ENCODE data around the gene TRIM52.
"Not testable (repeated sequence)": the region's sequence is repeated elsewhere in the genome, so short reads cannot be mapped to it uniquely, and the experiment has no call there.

Gene TRIM52

DNA sequence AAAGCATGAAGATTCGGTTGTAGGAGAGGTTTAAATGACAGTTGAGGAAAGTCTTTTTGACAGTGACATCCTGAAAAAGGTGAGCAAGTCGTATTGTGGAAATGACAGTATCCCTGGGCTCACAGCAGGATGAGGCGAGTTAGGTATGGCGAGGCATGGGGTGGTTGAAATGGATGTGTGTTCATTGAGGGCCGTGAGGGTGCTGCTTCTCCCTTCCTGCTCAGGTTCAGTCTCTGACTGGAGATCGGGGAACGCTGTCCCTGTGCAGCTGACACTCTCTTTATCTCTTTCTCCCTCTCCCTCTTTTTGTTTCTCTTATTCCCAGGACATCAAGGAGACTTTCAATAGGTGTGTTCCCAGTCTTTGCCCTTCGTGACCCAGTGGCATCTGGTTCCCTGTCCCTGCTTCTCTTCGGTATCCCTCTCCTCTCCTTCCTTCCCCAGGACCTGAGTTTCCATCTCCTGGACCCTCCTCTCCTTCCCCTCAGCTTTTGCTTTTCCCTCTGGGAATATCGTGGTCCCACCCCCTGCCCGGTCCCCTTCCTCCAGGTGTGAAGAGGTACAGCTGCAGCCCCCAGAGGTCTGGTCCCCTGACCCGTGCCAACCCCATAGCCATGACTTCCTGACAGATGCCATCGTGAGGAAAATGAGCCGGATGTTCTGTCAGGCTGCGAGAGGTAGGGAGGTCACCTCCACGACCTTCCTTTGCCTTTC lies 27.7 kb downstream of the TRIM52 start:
- no peak for DNase-seq

DNA sequence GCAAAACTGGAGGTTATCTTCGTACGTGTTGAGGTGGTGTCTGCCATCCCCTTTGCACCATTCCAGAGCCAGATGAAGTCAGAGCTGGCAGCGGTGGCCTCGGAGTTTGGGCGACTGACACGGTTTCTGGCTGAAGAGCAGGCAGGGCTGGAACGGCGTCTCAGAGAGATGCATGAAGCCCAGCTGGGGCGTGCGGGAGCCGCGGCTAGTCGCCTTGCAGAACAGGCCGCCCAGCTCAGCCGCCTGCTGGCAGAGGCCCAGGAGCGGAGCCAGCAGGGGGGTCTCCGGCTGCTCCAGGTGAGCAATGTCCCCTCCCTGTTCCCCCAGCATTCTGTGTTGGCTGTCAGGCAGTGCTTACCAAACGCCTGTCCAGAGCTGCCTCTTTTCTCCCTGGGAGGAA lies 28.4 kb downstream of the TRIM52 start:
- no peak for DNase-seq

DNA sequence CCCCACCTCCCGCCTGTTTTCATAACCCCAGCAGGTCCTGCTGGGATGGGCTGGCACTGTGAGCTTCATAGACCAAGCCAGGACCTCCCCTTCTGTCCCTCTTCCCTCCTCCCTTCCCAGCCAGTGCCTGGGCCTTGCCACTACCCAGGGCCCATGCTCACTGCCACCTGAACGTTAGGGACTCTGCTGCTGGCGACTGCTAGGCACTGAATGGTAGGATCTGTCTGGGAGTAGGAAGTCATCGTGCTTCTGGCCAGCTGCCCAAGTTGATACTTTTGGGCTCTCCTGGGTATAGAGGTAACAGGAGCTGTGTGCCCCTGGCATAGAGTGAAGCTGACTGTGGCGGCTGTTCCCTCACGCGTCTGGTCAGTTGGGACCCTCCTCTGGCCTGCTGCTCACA lies 29.5 kb downstream of the TRIM52 start:
- DNase-seq: no peak

DNA sequence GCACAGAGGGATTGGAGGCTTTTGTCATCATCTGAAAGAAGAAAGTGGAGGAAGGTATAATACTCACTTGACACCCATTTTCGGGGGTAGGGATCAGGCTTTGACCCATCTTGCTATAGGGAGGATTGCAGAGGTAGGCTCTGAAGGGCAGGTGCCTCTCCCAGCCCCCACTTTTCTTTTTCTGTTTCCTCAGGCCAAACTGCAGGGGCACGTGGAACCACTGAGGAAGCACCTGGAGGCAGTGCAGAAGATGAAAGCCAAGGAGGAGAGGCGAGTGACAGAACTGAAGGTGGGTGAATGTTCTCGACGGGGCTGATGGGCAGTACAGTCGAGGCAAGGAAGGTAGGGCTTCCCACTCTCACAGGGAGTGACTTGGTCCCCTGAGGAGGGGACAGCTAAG lies 30.4 kb downstream of the TRIM52 start:
- DNase-seq: no peak

DNA sequence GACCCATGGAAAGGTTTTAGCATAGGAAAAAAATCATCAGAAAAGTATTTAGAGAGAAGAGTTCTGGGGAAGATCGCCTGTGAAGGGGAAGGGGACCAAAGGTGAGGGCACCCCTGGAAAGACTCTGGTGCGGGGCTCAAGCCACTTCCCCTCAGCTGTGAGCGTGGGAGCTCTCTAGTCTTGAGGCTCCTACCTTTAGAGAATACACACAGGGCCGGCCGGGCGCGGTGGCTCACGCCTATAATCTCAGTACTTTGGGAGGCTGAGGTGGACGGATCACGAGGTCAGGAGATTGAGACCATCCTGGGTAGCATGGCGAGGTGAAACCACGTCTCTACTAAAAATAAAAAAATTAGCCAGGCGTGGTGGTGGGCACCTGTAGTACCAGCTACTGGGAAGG lies 30.9 kb downstream of the TRIM52 start:
- DNase-seq: no peak

DNA sequence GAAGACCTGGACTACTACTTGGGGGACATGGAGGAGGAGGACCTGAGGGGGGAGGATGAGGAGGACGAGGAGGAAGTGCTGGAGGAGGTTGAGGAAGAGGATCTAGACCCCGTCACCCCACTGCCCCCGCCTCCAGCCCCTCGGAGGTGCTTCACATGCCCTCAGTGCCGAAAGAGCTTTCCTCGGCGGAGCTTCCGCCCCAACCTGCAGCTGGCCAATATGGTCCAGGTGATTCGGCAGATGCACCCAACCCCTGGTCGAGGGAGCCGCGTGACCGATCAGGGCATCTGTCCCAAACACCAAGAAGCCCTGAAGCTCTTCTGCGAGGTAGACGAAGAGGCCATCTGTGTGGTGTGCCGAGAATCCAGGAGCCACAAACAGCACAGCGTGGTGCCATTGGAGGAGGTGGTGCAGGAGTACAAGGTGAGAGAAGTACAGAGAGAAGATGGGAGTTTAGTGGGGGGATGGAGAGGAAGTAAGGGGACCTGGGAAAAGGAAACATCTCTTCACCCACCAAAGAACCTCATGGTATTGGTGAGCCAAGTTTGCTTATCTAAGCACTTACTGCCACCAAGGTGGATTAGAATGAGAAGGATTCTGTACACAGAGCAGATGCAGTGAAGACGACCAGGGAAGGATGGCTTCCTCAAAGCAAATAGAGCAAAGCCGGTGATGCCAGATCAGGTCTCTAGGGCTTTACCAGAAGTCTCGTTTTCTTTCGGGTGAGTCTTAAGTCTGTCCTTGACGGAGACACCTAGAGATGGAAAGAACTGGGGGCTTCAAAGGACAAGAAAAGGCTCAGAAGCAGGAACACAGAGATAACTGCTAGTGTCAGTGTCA lies 36.3 kb downstream of the TRIM52 start:
- no peak for DNase-seq

DNA sequence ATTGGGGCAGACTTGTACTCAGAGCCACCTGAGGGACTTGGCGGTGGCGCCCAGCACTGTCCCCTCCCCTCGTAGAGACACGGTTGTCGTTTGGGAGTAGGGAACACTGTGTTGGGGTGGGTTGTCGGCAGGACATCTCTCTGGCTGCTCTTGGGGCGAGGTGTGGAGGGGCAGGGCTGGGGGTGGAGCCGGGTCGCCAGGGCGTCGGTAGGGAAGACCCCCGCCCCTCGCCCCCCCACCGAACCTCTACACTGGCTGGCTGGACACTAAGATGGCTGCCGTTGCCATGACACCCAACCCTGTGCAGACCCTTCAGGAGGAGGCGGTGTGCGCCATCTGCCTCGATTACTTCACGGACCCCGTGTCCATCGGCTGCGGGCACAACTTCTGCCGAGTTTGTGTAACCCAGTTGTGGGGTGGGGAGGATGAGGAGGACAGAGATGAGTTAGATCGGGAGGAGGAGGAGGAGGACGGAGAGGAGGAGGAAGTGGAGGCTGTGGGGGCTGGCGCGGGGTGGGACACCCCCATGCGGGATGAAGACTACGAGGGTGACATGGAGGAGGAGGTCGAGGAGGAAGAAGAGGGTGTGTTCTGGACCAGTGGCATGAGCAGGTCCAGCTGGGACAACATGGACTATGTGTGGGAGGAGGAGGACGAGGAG lies 37.1 kb downstream of the TRIM52 start:
- no peak for DNase-seq

DNA sequence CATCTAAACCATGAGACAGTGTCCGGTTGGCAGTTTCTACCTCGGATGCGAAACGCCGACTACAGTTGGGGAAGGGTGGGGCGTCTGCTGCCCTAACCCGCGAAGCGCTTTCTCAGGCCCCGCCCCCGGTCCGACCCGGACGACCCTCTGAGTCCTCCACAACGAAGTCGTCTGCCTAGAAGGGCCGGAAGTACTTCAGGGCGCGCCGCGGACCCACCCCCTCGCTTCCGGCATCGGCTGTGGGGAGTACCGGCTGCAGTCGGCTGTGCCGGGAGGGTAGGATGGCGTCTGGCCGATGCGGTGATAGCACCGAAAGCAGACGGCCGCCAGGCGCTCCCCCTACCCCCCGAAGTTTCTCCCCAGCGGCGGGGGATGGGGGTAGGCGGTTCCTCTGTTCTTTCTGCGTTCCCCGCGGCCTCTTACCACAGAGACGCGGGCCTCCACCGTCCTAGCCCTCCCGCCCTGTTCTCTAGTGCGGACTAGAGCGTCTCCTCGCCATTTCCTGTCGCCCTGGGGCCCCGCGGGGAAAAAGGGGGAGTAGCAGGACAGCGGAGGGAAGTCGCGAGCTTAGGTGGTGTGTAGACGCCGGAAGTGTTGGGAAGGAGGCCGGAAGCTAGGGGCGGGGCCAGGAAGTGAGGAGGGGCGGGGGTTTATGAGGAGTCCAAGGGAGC lies 37.8 kb downstream of the TRIM52 start, which contains the start of gene TRIM41:
Gene TRIM41 (plus strand): TSS at position 224 of the 671 bp plus-strand sequence. CDS start 719 bp downstream, outside the sequence.
- DNase-seq: no peak

DNA sequence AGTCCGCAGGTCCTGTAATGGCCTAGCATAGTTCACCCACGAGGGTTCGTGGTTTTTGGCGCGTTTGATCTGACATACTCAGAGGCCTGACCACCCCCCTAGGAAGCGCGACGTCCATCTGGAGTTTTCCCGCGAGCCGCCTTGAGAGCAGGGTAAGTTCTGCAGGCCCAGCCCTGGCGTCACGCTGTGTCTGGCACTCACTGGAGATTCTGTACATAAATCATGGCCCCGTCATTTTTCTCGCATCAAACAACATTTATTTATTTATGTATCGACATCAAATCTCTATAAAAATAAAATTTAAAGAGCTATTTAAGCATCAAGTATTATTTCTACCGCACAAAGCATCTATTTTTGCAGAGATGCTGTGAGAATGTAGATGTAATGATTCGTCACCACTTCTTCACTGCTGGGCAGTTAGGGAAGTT lies 38.3 kb downstream of the TRIM52 start:
- DNase-seq: no peak

DNA sequence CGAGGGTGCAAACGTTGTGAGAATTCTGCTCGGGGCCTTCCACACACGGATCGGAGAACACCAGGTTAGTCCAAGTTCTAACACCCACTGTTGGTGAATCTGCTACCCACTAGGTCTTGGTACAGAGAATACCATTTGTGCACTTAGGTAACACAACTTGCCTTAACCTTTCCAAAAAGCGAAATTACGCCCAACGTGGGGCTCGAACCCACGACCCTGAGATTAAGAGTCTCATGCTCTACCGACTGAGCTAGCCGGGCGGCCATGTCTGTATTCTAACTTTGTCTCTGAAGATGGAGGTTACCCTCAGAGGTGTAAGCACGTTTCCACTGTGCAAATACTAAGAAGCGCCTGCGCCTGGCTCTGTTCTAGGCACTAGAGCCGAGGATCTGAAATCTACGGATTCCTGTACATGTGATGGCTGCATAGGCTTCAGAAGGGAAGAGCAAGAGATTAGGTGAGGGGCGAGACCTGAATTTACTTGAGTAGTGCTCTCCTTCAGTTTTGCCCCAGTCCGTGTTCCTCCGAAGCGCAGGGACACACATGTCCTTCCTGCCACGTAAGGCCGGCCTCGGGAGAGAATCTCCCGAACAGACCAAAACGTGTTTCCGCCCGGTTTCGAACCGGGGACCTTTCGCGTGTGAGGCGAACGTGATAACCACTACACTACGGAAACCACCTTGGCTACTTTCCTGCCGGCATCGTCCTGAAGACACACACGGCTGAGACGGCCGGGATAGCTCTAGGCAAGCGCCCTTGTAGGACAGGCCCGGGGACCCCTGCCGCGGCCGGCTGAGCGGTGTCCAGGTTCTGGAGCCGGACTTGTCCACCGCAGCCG lies 38.9 kb downstream of the TRIM52 start:
- no peak for DNase-seq

DNA sequence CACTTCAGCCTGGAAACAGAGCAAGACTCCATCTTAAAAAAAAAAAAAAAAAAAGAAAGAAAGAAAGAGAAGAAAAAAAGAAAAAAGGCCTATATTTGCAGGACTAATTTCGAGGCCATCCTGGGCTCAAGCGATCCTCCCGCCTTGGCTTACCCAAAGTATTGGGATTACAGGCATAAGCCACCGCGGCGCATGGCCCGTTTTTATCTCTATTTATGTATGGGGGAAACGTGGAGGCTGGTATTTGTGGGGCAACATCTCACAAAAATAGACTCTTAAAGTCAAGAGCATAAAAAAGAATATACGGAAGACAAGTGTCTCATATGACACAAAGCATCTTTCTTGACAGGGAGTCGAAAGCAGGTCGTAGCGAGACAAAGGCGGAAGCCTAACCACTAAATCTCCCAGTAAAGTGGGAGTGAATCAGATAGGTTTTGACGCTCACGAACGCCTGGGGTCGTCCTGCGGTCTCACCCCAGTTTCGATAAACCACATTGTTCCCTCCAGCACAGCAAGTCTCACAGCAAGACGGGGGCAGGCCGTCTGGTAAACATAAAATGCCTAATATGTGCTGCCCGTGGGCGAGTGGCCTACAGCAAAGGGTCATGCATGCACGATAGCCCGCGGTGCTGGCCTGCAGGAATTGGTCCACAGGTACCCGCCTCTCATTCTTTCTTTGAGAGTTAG lies 39.7 kb downstream of the TRIM52 start:
- DNase-seq: no peak

DNA sequence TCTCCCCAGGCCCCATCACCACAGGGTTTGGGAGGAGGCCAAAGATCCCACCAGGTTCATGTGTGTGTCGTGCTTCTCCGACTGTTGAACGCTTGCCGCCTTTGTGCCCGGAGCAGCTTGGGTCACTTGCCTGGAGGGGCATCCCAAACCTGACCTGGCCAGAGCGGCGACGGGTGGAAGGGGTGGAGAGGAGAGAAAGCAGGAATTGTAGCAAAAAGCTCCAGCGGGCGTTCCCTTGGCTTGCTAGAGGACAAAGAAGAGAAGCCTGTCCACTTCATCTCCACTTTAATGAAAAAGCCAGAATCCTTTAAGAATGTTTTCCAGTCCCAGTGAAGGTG lies 40.8 kb downstream of the TRIM52 start:
- no peak for DNase-seq

DNA sequence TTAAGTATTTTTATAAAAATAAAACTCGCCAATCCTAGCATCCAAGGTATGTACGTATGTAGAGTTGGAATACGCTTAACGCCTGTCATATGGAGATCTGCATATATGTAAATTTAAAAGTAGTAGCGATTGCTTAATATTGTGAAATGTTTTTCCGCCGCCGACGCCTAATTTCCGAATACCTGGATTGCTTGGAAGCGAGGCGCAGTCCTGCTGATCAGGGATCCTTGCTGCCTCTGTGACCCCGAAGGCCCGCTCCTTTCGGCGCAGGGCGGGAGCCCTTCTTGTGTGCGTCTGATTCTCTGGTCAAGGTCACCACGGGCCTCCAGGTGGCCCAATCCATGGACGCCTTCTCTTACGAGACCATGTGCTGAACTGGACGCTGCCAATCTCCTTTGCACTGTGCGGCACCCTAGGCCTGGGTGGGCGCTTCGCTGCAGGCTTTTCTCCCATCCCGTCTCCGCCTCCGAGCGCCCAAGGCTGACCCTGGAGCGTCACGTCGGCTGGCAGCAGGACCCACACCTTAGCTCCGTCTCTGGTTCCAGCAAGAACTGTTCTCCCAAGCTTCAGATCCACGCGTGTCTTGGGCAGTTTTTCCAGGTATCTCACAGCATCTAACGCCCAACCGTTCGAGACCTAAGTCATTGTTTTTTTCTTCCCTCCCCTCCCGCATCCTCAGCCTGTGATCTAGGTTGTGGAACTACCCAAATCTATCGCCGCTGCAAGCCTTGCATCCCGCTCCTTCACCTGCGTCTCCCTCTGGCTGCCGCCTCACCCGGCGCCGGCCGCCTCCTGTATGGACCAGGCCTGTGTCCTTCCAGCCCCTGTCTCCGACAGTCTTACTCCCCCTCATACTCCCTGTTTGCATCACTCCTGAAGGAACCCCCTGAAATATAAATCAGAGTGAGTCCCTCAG lies 41.4 kb downstream of the TRIM52 start:
- DNase-seq: no peak

DNA sequence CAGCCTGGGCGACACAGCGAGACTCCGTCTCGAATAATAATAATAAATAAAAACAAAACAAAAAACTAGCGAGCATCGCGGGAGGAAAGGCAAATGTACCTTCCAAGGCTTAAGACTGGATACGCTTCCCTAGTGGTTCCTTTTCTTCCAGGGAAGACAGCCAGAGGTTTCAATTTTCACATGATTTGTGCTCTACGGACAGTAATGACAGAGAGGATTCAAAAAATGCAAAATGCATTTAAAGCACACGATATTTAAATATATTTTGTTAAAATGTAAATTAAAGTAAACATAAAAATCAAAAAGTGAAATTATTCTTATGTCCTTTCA lies 42.2 kb downstream of the TRIM52 start:
- no peak for DNase-seq

DNA sequence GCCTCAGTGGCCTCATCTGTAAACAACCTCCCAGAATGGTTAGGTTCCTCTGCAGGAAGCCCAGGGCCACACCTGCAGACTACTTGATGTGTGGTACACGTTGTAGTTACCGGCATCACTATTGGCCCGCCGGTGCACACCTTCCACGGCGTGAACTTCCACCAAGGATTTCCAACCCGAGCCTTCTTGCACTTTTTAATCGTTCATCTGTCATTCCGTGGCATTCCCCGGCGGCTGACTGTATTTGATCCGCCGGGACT lies 43.2 kb downstream of the TRIM52 start:
- no peak for DNase-seq

DNA sequence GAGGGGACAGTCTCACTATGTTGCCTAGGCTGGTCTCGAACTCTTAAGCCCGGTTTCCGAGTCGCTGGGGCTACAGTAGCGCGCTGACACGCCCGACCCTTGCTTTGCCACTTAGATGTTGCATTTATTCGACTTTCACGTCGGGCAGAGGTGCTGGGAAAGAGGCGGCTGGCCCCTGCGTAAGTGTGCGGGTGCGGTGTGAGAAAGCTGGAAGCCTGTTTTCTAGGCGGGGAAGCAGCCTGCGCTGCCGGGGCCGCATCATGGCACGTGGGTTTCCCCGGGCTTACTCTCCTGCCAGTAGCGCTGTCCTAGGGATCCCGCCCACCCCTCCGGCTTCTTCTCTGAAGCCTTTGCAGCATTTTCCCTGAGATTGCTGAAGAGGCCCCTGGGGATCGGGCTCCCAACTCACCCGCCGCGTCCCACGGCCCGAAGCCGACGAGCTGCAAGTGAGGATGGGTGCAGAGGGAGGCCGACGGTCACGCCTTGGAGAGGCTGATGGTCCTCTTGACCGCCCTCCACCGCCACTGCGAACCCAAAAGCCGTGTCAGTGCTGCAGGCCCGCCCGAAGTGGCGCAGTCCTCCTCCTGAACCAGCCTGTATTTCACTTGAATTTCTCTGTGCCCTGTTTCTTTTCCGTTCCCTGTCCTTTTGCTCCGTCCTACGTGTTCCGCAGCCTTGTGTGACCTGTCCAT lies 43.7 kb downstream of the TRIM52 start:
- no peak for DNase-seq

DNA sequence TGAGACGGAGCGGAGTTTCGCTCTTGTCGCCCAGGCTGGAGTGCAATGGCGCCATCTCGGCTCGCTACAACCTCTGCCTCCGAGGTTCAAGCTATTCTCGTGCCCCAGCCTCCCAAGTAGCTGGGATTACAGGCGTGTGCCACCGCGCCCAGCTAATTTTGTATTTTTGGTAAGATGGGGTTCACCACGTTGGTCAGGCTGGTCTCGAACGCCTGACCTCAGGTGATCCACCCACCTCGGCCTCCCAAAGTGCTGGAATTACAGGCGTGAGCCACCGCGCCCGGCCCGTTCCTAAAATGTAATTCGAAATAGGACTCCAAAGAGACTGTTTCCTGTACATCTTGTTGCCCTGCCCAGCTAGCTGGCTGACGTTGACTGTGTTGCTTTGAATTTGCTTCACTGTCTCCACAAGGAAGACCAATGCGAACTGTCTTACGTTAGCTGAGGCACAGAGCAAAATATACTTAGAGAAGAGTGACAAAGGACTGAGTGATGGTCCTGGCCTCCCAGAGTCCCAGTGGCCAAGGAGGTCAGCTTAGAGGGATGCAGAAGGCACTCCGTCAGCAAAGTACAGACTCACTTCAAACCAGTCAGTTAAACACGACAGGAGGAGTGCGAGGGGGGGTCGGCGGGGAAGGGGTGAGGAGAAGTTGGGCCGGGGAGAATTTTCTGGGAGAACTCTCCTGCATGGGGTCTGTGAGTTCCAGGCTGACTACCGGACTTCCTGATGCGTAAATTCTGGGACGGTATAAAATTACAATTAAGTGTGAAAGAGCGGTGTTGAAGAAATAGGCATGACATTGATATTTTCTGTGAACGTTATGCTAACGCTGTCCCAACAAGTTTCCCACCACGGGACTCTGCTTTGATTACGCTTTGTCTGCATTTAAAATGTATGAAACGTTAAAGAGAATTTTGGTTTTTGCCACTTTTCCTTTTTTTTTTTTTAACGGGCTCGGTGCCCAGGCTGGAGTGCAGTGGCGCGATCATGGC lies 44.6 kb downstream of the TRIM52 start:
- DNase-seq: no peak

DNA sequence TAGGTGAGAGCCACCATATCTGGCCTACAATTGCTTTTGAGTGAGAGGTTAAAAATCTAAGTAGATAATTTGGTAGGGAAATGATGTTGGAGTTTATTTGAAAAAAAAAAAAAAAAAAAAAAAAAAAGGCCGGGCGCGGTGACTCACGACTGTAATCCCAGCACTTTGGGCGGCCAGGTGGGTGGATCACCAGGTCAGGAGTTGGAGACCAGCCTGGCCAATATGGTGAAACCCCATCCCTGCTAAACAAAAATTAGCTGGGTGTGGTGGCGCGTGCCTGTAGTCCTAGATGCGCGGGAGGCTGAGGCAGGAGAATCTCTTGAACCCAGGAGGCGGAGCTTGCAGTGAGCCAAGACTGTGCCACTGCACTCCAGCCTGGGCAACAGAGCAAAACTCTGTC lies 46.7 kb downstream of the TRIM52 start:
- DNase-seq: not testable (repeated sequence)

DNA sequence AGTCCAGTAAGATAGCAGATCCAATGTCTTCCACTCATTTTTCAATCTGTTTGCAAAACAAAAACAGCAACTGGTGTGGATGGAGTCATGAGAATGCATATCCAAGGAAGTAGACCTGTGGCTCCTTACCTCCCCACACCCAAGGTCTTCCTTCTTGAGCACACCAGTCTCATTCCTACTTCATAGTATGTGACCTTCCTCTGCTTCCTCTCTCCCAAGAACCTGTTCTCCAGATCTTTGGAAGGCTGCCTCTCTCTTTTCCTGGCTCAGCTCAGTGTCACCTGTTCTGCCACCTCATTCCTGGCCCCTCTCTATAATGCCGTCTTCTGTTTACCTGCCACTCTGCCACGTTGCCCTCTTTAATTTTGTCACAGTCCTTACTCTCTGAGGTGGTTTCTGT lies 48.0 kb downstream of the TRIM52 start:
- no peak for DNase-seq

Measured in DMS 273 treated with DMSO at 0.1 percent for 48 hours (cell line).